OCI-LY1 (cell line): ENCODE measurements around the gene CDKN2B-AS1.

ENCODE experiments used
- H2AFZ ChIP-seq: fragments of 200-600 bp; sonication (generic), shearing (Covaris generic); 2 replicates; pipeline ENCODE4 v1.6.0; 2014; ENCODE audit warnings: antibody characterized with exemption, mild to moderate bottlenecking, low read length
- H3F3A ChIP-seq: fragments of 200-600 bp; sonication (generic), shearing (Covaris generic); 2 replicates; pipeline ENCODE4 v1.6.0; 2014; ENCODE audit warnings: mild to moderate bottlenecking, antibody characterized with exemption, low read length, moderate library complexity; ENCODE audit not compliant: insufficient read depth
- H3K27ac ChIP-seq: fragments of 200-600 bp; sonication (generic); 2 replicates; pipeline ENCODE4 v1.5.1; 2014; ENCODE audit warnings: low read length, mixed run types, mild to moderate bottlenecking, low read depth; ENCODE audit not compliant: poor library complexity, severe bottlenecking
- H3K27me3 ChIP-seq: fragments of 200-600 bp; sonication (generic); 2 replicates; pipeline ENCODE4 v1.6.0; 2014; ENCODE audit warnings: antibody characterized with exemption, mild to moderate bottlenecking, low read length, moderate library complexity; ENCODE audit not compliant: insufficient read depth
- H3K36me3 ChIP-seq: fragments of 200-600 bp; sonication (generic); 2 replicates; pipeline ENCODE4 v1.6.1; 2014; ENCODE audit warnings: mild to moderate bottlenecking, antibody characterized with exemption, low read length, moderate library complexity, mixed read lengths; ENCODE audit not compliant: insufficient read depth
- H3K4me1 ChIP-seq: fragments of 200-600 bp; sonication (generic); 2 replicates; pipeline ENCODE4 v1.5.1; 2014; ENCODE audit warnings: mild to moderate bottlenecking, low read length, moderate library complexity; ENCODE audit not compliant: insufficient read depth, severe bottlenecking
- H3K4me2 ChIP-seq: fragments of 200-600 bp; sonication (generic), shearing (Covaris generic); 2 replicates; pipeline ENCODE4 v1.6.1; 2014; ENCODE audit warnings: low read length
- H3K4me3 ChIP-seq: fragments of 200-600 bp; sonication (generic); 2 replicates; pipeline ENCODE4 v1.5.1; 2014; ENCODE audit warnings: low read length, low read depth, mild to moderate bottlenecking, mixed read lengths; ENCODE audit not compliant: poor library complexity, severe bottlenecking
- H3K79me2 ChIP-seq: fragments of 200-600 bp; shearing (Covaris generic); 2 replicates; pipeline ENCODE4 v1.6.1; 2016; ENCODE audit warnings: mixed run types, low read length, mixed read lengths; ENCODE audit not compliant: insufficient read depth
- H3K9ac ChIP-seq: fragments of 200-600 bp; sonication (generic), shearing (Covaris generic); 2 replicates; pipeline ENCODE4 v1.6.1; 2014; ENCODE audit warnings: mild to moderate bottlenecking, low read length, mixed read lengths
- H3K9me2 ChIP-seq: fragments of 200-600 bp; sonication (generic), shearing (Covaris generic); 2 replicates; pipeline ENCODE4 v1.6.1; 2014; ENCODE audit warnings: low read depth, mild to moderate bottlenecking, low read length, mixed read lengths
- H3K9me3 ChIP-seq: fragments of 200-600 bp; shearing (Covaris generic); 2 replicates; pipeline ENCODE4 v1.6.1; 2014; ENCODE audit warnings: low read length, mixed read lengths
- H4K20me1 ChIP-seq: fragments of 200-600 bp; sonication (generic), shearing (Covaris generic); 2 replicates; pipeline ENCODE4 v1.6.0; 2016; ENCODE audit warnings: mild to moderate bottlenecking, low read length; ENCODE audit not compliant: insufficient read depth
- CTCF ChIP-seq: fragments of 200-600 bp; sonication (generic), shearing (Covaris generic); IDR thresholded peaks from 2 replicates; pipeline ENCODE4 v1.5.1; 2017; ENCODE audit warnings: mild to moderate bottlenecking, antibody characterized with exemption, low read length, moderate library complexity, mixed read lengths
- EZH2 ChIP-seq: fragments of 200-600 bp; sonication (generic), shearing (Covaris generic); IDR thresholded peaks from 2 replicates; pipeline ENCODE4 v1.8.0; 2017; ENCODE audit warnings: borderline replicate concordance, mixed run types, mild to moderate bottlenecking, antibody characterized with exemption, low read length, moderate library complexity, mixed read lengths

The CDKN2B-AS1 gene

GRCh38 chr9:22002038-22002437 is 7.4 kb downstream of the CDKN2B-AS1 start:
- no peaks in the 10 kb centered on the region for H3K9me2 ChIP-seq
- H3K79me2 ChIP-seq: peaks cover 23% of the 10 kb centered on the region
- TF ChIP-seq EZH2 (no peak), CTCF (no peak)
- H3F3A ChIP-seq: no peaks in the 10 kb centered on the region
- H3K4me3 ChIP-seq: no peak overlapping the region
- H3K4me2 ChIP-seq: no peak overlapping the region
- H3K27me3 ChIP-seq: no peaks in the 10 kb centered on the region
- no peaks in the 10 kb centered on the region for H4K20me1 ChIP-seq
- H2AFZ ChIP-seq: no peak overlapping the region
- no peak overlapping the region for H3K27ac ChIP-seq
- H3K36me3 ChIP-seq: peaks cover 7% of the 10 kb centered on the region; the same call in 1 of the 2 replicates
- no peaks in the 10 kb centered on the region for H3K9me3 ChIP-seq
- no peak overlapping the region for H3K9ac ChIP-seq
- peaks cover 44% of the 10 kb centered on the region for H3K4me1 ChIP-seq

GRCh38 chr9:22005021-22005701 is 10.6 kb downstream of the CDKN2B-AS1 start:
- Histone ChIP-seq H3K9ac (peak overlapping the region; percentile 48; the same call in 1 of the 2 replicates), H3K4me3 (peak overlapping the region; percentile 54), H4K20me1 (no peaks in the 10 kb centered on the region), H3K36me3 (no peaks in the 10 kb centered on the region; the same call in 1 of the 2 replicates), H3K79me2 (peaks cover 15% of the 10 kb centered on the region), H3K4me1 (peaks cover 57% of the 10 kb centered on the region), H3F3A (no peaks in the 10 kb centered on the region), H3K27me3 (no peaks in the 10 kb centered on the region), H2AFZ (no peak overlapping the region), H3K4me2 (peak overlapping the region; percentile 73), H3K9me3 (no peaks in the 10 kb centered on the region), H3K9me2 (no peaks in the 10 kb centered on the region), H3K27ac (peak overlapping the region; percentile 79)
- TF ChIP-seq CTCF: peak; percentile 22; the same call in 1 of the 2 replicates
- TF ChIP-seq EZH2: no peak

GRCh38 chr9:22005702-22006606 is 11.4 kb downstream of the CDKN2B-AS1 start:
- no peaks in the 10 kb centered on the region for H3F3A ChIP-seq
- H3K36me3 ChIP-seq: no peaks in the 10 kb centered on the region; the same call in 1 of the 2 replicates
- no peaks in the 10 kb centered on the region for H3K27me3 ChIP-seq
- H4K20me1 ChIP-seq: no peaks in the 10 kb centered on the region
- peaks cover 15% of the 10 kb centered on the region for H3K79me2 ChIP-seq
- H3K4me3 ChIP-seq: peak overlapping the region; percentile 54
- no peaks in the 10 kb centered on the region for H3K9me3 ChIP-seq
- H3K4me2 ChIP-seq: peak overlapping the region; percentile 73
- TF ChIP-seq EZH2 (no peak), CTCF (no peak)
- no peaks in the 10 kb centered on the region for H3K9me2 ChIP-seq
- H3K9ac ChIP-seq: peak overlapping the region; percentile 48; the same call in 1 of the 2 replicates
- H3K27ac ChIP-seq: peak overlapping the region; percentile 79
- no peak overlapping the region for H2AFZ ChIP-seq
- H3K4me1 ChIP-seq: peaks cover 57% of the 10 kb centered on the region
